Brain microvascular endothelial cell (primary cell): ENCODE measurements around the gene CAMP.
A peak's percentile ranks its signal among the peaks of the same experiment; 100 is the strongest.

Experiments used
- DNase-seq: peaks from one replicate; pipeline ENCODE4 v3.0.0-alpha.2; 2020
- H3K27ac ChIP-seq: fragments of 250-450 bp; sonication (Bioruptor Pico); 2 replicates; pipeline ENCODE4 v1.5.1; 2020; ENCODE audit warnings: mild to moderate bottlenecking, moderate library complexity
- H3K27me3 ChIP-seq: fragments of 250-450 bp; sonication (Bioruptor Pico); replicated peaks from 2 replicates; pipeline ENCODE4 v1.5.1; 2020; ENCODE audit warnings: mild to moderate bottlenecking
- H3K36me3 ChIP-seq: fragments of 250-450 bp; sonication (Bioruptor Pico); replicated peaks from 2 replicates; pipeline ENCODE4 v1.5.1; 2020; ENCODE audit warnings: mild to moderate bottlenecking
- H3K4me3 ChIP-seq: 2 replicates; pipeline ENCODE4 v1.5.1; 2011; ENCODE audit warnings: low read depth, mild to moderate bottlenecking, control low read depth, low read length, moderate library complexity
- in situ Hi-C: cut with HindIII; loops from 2 replicates; pipeline ENCODE4 v1.10.0; 2017; ENCODE audit warnings: low sequenced_read_pairs, low pct_ligation_motif_present
- TF ChIP-seq, protein P1 (sequence below): IDR thresholded peaks from 2 replicates; pipeline ENCODE4 v1.5.1; 2011; ENCODE audit warnings: low read depth, mild to moderate bottlenecking, moderate library complexity, low read length, control low read depth, inconsistent platforms; ENCODE audit errors: missing control alignments

Gene CAMP

DNA sequence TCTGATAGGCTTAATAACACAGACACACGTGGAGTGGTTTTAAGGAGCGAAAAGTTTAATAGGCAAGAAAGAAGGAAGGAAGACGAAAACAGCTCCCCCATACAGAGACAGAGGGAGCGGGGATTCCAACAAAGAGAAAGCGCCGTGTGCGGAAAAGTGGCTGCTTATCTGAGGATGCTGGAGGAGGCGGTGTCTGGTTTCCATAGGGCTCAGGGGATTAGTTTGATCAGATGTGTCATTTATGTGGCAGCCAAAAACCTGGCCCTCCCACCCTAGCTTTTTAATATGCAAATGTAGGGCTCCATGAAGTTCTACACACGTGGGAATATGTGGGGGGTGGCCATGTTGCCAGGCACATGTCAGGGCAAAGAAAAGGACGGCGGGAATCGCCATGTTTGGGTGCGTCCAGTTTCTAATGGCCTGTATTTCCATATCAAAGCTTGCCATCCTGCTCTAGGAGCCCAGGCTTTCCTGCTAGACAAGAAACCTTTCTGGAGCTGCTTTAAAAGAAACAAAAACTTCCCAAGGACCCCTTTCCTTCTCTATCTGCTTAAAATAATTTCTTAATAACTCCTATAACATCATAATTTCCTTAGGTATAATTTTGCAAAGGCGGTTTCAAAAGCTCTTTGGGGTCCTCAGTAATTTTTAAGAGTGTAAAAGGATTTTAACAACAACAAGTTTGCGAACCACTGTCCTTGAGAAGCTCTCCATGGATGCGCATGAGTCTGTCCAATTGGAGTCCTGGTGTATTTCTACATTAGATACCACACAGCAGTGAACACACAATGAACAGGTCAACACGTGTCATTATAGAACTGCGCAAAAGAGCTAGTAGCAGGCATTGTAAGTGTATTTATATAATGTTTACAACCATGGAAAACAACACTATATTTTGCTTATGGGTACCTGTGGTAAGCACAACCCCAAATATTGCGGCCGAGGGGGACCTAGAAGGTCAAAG lies 17.0 kb downstream of the CAMP start:
- H3K27ac ChIP-seq = no peak overlapping the region
- H3K27me3 ChIP-seq = no peaks in the 10 kb centered on the region
- TF ChIP-seq, protein P1, sequence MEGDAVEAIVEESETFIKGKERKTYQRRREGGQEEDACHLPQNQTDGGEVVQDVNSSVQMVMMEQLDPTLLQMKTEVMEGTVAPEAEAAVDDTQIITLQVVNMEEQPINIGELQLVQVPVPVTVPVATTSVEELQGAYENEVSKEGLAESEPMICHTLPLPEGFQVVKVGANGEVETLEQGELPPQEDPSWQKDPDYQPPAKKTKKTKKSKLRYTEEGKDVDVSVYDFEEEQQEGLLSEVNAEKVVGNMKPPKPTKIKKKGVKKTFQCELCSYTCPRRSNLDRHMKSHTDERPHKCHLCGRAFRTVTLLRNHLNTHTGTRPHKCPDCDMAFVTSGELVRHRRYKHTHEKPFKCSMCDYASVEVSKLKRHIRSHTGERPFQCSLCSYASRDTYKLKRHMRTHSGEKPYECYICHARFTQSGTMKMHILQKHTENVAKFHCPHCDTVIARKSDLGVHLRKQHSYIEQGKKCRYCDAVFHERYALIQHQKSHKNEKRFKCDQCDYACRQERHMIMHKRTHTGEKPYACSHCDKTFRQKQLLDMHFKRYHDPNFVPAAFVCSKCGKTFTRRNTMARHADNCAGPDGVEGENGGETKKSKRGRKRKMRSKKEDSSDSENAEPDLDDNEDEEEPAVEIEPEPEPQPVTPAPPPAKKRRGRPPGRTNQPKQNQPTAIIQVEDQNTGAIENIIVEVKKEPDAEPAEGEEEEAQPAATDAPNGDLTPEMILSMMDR = no peak
- H3K36me3 ChIP-seq = no peaks in the 10 kb centered on the region
- peak overlapping the region; percentile 90 for H3K4me3 ChIP-seq
- no peak for DNase-seq
- in situ Hi-C loops = no loop called here

DNA sequence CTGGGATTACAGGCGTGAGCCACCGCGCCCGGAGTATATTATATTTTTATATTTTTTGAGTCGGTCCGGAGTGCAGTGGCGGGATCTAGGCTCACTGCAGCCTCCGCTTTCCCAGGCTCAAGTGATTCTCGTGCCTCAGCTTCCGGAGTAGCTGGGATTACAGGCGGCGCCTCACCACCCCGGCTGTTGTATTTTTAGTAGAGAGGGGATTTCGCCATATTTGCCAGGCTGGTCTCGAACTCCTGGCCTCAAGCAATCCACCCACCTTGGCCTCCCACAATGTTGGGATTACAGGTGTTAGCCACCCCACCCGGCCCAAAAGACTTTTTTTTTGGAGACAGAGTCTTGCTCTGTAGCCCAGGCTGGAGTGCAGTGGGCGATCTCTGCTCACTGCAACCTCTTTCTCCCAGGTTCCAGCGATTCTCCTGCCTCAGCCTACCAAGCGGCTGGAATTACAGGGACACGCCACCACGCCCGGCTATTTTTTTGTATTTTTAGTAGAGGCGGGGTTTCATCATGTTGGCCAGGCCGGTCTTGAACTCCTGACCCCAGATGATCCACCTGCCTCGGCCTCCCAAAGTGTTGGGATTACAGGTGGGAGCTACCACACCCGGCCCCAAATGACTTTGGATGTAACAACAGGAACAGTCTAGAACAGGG lies 18.6 kb downstream of the CAMP start:
- peak overlapping the region; percentile 90 for H3K4me3 ChIP-seq
- peak overlapping the region; percentile 42 for H3K27ac ChIP-seq
- in situ Hi-C loops = no loop called here
- no peaks in the 10 kb centered on the region for H3K36me3 ChIP-seq
- no peaks in the 10 kb centered on the region for H3K27me3 ChIP-seq
- DNase-seq = peak; percentile 20
- TF ChIP-seq, protein P1 = no peak

DNA sequence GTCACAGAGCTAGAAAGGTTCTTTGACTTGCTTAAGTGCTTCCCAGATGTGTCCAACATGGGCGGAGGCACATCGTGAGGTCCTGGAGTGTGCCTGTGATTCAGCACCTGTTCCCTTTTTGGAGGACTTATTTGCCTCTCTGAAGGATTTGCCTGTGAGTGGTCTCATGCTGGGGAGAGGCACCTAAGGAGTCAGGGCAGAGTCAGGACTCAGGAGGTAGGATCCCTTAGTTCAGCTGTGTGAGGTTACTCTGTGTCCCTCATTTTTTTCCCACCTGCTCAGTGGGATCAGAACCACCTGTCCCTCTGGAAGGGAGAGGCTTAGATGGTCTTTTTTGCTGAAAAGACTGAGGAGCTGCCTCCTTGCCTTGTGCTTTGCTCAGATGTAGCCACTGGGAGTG lies 20.6 kb downstream of the CAMP start:
- no peak for DNase-seq
- Histone ChIP-seq H3K27me3 (no peaks in the 10 kb centered on the region), H3K36me3 (no peaks in the 10 kb centered on the region), H3K4me3 (no peak overlapping the region), H3K27ac (no peak overlapping the region)
- in situ Hi-C loops = no loop called here
- TF ChIP-seq, protein P1 = no peak

DNA sequence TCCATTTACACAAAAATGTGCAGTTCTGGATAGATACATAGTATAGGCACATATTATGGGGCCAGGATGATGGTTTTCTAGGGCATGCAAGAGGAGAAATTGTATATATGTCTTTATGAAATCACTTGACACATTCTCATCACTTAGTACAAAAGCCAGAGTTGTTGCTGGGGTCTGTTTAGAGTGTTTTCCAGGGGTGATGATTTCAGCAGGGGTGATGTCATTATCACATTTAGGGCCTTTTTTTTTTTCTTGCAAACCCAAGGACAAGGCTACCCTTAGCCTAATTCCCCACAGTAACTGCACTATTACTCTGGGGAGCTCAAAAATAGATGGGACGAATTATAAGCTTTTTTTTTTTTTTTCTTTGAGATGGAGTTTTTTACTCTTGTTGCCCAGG lies 21.2 kb downstream of the CAMP start:
- TF ChIP-seq, protein P1 = no peak
- Histone ChIP-seq H3K4me3 (no peak overlapping the region), H3K36me3 (no peaks in the 10 kb centered on the region), H3K27ac (no peak overlapping the region), H3K27me3 (no peaks in the 10 kb centered on the region)
- no peak for DNase-seq
- in situ Hi-C loops = no loop called here

DNA sequence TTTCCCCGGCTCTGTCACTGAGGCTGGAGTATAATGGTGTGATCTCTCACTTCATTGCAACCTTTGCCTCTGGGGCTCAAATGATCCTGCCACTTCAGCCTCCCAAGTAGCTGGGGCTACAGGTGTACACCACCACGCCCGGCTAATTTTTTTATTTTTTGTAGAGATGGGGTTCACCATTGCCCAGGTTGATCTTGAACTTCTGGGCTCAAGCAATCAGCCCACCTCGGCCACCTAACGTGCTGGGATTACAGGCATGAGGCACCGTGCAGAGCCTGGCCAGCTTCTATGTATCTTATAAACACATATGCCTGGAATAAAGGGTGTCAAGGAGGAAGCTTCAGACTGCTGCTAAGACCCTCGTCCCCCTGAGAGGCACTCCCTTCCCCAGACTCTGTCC lies 21.8 kb downstream of the CAMP start:
- Histone ChIP-seq H3K36me3 (no peaks in the 10 kb centered on the region), H3K4me3 (no peak overlapping the region), H3K27me3 (no peaks in the 10 kb centered on the region), H3K27ac (no peak overlapping the region)
- TF ChIP-seq, protein P1 = no peak
- in situ Hi-C loops = no loop called here
- DNase-seq = no peak
